Measurements from ENCODE around the gene DUSP5. TPM values are rescaled to one million over a fixed set of nuclear protein-coding genes. Genes with fewer than 3 reads are reported as not detected.

The DUSP5 gene
- polyA plus RNA-seq, 3 donors = 2.0 to 65.3 (median 3.9) TPM

- no peak for TF ChIP-seq CTCF (IDR thresholded peaks at IDR 0.05)
- Mint-ChIP-seq H3K4me3 (no peak overlapping the region), H3K4me1 (peaks cover 7% of the 10 kb centered on the region), H3K27me3 (ENCODE audit: low read depth in 3 of 3) (peaks cover 0 to 3% (median 3%) of the 10 kb centered on the region in 3 donors), H3K27ac (no peak overlapping the region), H3K36me3 (no peaks in the 10 kb centered on the region), H3K9me3 (no peaks in the 10 kb centered on the region)
- DNase-seq = no peak
- no peaks in the 10 kb centered on the region for H4K20me1 ChIP-seq (ENCODE audit: insufficient read depth, low read length)
- H3K27ac ChIP-seq (ENCODE audit: low read depth in 1 of 2, low read length in 2 of 2) = no peak overlapping the region
- no peaks in the 10 kb centered on the region for H3K79me2 ChIP-seq (ENCODE audit: insufficient read depth, low read length)
- no peak overlapping the region for H3K4me2 ChIP-seq (replicated peaks; ENCODE audit: extremely low read depth, low read length, poor library complexity, severe bottlenecking)
- 75% methylated on average over 2 of the region's 3 CpGs for WGBS (ENCODE audit: insufficient coverage)
- intact Hi-C loops (cut with micrococcal nuclease) = loop anchor here in 1 of 2 donors (5.0 kb wide), 1 partner anchor 411 kb away; no protein-coding TSS in a partner anchor
- H3K27me3 ChIP-seq (ENCODE audit: control insufficient read depth in 2 of 2, insufficient read depth in 2 of 2, low read length in 2 of 2) = no peaks in the 10 kb centered on the region
- H2AFZ ChIP-seq (ENCODE audit: insufficient read depth, low read depth, low read length, poor library complexity, severe bottlenecking) = no peak overlapping the region
- no peaks in the 10 kb centered on the region for H3K4me1 ChIP-seq (ENCODE audit: control insufficient read depth in 1 of 2, insufficient read depth in 2 of 2, low read length in 2 of 2)
- H3K4me3 ChIP-seq (replicated peaks in 1 of 3; ENCODE audit: low read depth in 2 of 3, low read length in 3 of 3) = no peak overlapping the region
- H3K9ac ChIP-seq (ENCODE audit: insufficient read depth, low read length, poor library complexity, severe bottlenecking) = no peak overlapping the region
- no peaks in the 10 kb centered on the region for H3K36me3 ChIP-seq (replicated peaks in 1 of 2; ENCODE audit: control insufficient read depth in 1 of 2, insufficient read depth in 2 of 2, low read length in 2 of 2)
- H3K9me3 ChIP-seq (replicated peaks in 1 of 2; ENCODE audit: control insufficient read depth in 1 of 2, insufficient read depth in 1 of 2, low read length in 2 of 2) = no peaks in the 10 kb centered on the region
Observed at GRCh38 chr10:110558041-110558440, 60.3 kb downstream of the DUSP5 start.

DNA sequence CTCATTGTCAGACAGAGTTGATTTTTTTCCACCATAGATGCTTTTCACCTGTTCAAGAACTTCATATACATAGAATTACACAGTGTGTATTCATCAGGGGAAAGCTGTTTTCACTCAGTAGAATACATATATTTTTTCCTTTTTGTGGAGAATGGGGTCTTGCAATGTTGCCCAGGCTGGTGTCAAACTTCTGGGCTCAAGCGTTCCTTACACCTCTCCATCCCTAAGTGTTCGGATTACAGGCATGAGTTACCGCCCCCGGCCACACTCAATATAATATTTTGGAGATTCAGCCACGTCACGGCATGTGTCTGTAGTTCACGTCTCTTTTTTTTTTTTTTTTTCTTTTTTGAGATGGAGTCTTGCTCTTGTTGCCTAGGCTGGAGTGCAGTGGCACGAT is 62.3 kb downstream of the DUSP5 start:
- WGBS (ENCODE audit: insufficient coverage) = no CpG with 5 or more reads among the region's 8 CpGs
- intact Hi-C loops (cut with micrococcal nuclease) = loop anchor here in 1 of 2 donors (10.0 kb wide), 1 partner anchor 255 kb away; the partner anchor contains the start of gene SMNDC1
- TF ChIP-seq CTCF (IDR thresholded peaks at IDR 0.05) = no peak

More for the DNA sequence above, 62.3 kb downstream of the DUSP5 start:
- peaks cover 7% of the 10 kb centered on the region for H3K4me1 Mint-ChIP-seq
- H3K27ac Mint-ChIP-seq = no peak overlapping the region
- Histone ChIP-seq H3K4me3 (replicated peaks in 1 of 3; ENCODE audit: low read depth in 2 of 3, low read length in 3 of 3) (no peak overlapping the region), H3K79me2 (ENCODE audit: insufficient read depth, low read length) (no peaks in the 10 kb centered on the region), H3K4me2 (replicated peaks; ENCODE audit: extremely low read depth, low read length, poor library complexity, severe bottlenecking) (no peak overlapping the region), H3K9me3 (replicated peaks in 1 of 2; ENCODE audit: control insufficient read depth in 1 of 2, insufficient read depth in 1 of 2, low read length in 2 of 2) (no peaks in the 10 kb centered on the region), H3K27ac (ENCODE audit: low read depth in 1 of 2, low read length in 2 of 2) (no peak overlapping the region), H3K9ac (ENCODE audit: insufficient read depth, low read length, poor library complexity, severe bottlenecking) (no peak overlapping the region), H3K4me1 (ENCODE audit: control insufficient read depth in 1 of 2, insufficient read depth in 2 of 2, low read length in 2 of 2) (no peaks in the 10 kb centered on the region), H3K27me3 (ENCODE audit: control insufficient read depth in 2 of 2, insufficient read depth in 2 of 2, low read length in 2 of 2) (no peaks in the 10 kb centered on the region), H2AFZ (ENCODE audit: insufficient read depth, low read depth, low read length, poor library complexity, severe bottlenecking) (no peak overlapping the region), H3K36me3 (replicated peaks in 1 of 2; ENCODE audit: control insufficient read depth in 1 of 2, insufficient read depth in 2 of 2, low read length in 2 of 2) (no peaks in the 10 kb centered on the region), H4K20me1 (ENCODE audit: insufficient read depth, low read length) (no peaks in the 10 kb centered on the region)
- H3K36me3 Mint-ChIP-seq = no peaks in the 10 kb centered on the region
- no peak for DNase-seq
- H3K4me3 Mint-ChIP-seq = no peak overlapping the region
- no peaks in the 10 kb centered on the region for H3K9me3 Mint-ChIP-seq
- peaks cover 0 to 6% (median 1%) of the 10 kb centered on the region in 3 donors for H3K27me3 Mint-ChIP-seq (ENCODE audit: low read depth in 3 of 3)

Other genes starting within 250 kb of the DUSP5 start
- gene SMNDC1, start 193.0 kb upstream of the DUSP5 start, polyA plus RNA-seq = 10 to 100 TPM; 15.6 to 18.2 (median 16.4) TPM
- gene SMC3, start 69.8 kb downstream of the DUSP5 start, polyA plus RNA-seq = 10 to 100 TPM in 2 of 3 donors, 1 to 10 TPM in 1; 5.0 to 33.9 (median 21.1) TPM
- not detected for gene RBM20, start 146.4 kb downstream of the DUSP5 start, polyA plus RNA-seq